Cerebellar cortex (tissue), 1 donor: ENCODE measurements around the gene SLC19A1.
"Not testable (repeated sequence)": the region's sequence is repeated elsewhere in the genome, so short reads cannot be mapped to it uniquely, and the experiment has no call there.

Experiments used
- DNase-seq: peaks from one replicate; pipeline ENCODE4 v3.0.0-alpha.2; 2015; ENCODE audit warnings: low spot score

Gene SLC19A1

GRCh38 chr21:45504516-45505415, 37.5 kb downstream of the SLC19A1 start:
- no peak for DNase-seq

DNA sequence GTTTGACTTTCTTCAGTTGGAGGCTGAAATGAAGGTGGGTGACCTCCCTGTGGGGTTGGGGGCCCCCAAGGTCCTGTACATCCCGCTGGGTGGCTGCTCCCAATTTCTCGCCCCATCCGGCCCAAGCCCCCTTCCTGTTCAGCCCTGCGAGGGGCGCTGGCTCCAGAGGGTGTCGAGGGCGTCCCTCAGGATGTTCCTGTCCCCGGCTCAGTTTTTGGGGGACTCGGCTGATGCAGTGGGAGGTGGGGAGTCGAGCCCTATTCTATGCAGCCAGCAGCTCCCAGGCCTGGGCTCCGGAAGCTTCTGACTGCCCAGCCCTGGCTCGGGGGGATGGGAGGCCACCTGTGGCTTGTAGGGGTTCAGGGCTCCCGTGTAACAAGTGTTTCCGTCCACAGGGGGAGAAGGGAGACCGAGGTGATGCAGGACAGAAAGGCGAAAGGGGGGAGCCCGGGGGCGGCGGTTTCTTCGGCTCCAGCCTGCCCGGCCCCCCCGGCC, 38.2 kb downstream of the SLC19A1 start:
- DNase-seq, result no peak

- DNase-seq, result not testable (repeated sequence)
Measured at GRCh38 chr21:45503226-45503625, 39.0 kb downstream of the SLC19A1 start.

- no peak for DNase-seq
Measured at GRCh38 chr21:45502600-45502999, 39.6 kb downstream of the SLC19A1 start.

GRCh38 chr21:45502006-45502345, 40.3 kb downstream of the SLC19A1 start:
- no peak for DNase-seq

GRCh38 chr21:45501081-45502005, 40.9 kb downstream of the SLC19A1 start:
- DNase-seq, result not testable (repeated sequence)

- DNase-seq, result no peak
Measured at GRCh38 chr21:45499970-45500577, 42.2 kb downstream of the SLC19A1 start.

DNA sequence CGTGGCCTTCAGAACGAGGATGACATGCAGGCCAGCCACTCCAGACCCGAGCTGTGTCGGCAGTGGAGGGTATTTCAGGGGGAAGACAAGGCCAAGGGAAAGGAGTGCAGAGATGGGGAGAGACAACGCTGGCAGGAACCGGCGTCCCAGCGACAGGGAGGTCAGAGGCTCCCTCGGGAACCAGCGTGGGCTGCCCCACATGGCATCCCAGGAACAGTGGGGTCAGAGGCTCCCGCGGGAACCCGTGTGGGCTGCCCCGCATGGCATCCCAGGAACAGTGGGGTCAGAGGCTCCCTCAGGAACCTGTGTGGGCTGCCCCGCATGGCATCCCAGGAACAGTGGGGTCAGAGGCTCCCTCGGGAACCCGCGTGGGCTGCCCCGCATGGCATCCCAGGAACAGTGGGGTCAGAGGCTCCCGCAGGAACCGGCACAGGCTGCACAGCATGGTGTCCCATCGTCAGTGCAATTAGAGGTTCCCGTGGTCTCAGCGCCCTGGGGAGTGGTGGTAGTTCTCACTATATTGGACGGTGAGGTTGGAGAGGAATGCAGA, 43.0 kb downstream of the SLC19A1 start:
- no peak for DNase-seq

DNA sequence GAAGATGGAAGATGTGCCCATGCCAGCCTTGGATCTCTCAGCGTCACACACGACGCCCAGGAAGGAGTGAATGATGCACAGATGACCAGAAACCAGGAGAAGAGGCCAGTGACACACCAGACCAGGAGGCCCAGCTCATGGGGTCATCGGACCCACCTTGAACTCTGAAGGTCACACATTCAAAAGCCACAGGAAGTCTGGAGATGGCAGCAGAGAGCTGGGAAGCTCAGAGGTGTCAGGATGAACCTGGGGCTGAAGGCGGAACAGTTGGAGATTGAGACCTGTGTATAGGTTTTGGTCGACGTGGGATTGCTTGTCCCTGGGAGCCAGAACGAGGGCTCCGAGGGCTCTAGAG, 43.6 kb downstream of the SLC19A1 start:
- DNase-seq, result no peak

- no peak for DNase-seq
Measured at GRCh38 chr21:45497846-45498645, 44.2 kb downstream of the SLC19A1 start.

GRCh38 chr21:45496968-45497845, 45.0 kb downstream of the SLC19A1 start:
- DNase-seq, result no peak

DNA sequence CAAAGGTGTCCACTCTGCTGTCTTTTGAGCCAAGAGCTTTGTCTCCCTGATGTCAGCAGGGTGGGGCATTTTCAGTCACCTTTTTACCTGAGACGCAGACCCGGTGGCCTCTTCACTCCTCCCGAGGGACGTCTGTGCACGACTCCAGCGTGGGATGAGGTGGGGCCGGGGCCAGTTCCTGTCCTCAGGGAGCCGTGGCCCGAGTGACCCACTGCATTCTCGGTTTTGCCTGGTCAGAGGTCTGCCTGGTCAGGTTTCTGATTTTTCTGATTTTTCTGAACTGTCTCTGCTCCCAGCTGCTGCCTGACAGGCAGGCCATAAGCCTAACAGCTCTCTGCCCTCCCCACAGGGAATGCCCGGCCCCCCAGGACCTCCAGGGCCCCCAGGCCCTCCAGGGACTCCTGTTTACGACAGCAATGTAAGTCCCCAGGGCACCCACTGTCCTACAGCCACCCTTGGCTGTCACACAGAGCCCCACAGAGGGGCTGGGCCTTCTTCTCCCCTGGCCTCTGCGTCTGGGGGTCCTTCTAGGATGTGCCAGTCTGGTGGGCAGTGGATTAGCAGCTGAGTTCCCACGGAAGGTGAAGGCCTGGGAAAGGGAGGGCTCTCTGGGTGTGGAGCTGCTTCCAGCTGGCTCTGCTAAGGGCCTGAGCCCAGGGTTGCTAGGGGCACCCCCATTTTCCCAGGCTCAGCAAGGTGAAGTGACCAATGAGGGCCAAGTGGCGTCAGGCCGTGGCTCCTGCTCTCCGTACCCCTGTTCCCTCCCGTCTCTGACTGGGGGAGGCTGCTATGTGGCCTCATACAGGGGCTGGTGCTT, 45.9 kb downstream of the SLC19A1 start:
- DNase-seq, result no peak

- DNase-seq, result no peak
Measured at GRCh38 chr21:45494851-45495680, 47.2 kb downstream of the SLC19A1 start.

DNA sequence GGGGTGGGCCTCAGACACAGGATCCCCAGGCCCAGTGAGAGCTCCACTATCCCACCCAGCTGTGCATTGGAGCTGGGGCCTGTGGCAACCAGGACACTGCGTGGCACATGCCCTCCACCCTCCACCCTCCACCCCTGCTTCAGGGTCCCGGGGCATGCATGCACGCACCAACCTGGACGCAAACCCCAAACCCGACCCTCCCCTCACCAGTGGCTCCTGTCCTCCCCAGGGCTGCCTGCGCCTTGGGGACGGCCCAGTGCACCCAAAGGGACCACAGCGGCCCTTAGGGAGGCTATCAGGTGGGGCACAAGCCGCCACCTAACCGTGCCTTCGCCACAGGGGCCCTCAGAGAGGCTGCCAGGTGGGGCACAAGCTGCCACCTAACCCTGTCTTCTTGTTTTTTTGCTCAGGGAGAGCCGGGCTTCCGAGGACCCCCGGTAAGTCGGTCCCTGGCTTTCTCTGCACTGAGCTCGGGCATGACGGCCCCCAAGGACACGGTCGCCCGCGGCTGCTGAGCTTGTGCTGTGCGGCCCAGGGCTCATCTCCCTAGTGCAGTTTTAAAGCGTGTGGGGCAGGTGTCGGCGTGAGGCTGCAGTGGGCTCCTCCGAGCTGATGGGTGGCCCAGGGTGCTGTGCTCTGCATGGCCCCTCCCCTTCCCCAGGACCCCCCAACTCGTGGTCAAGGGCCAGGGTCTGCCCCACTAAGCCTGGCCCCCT, 47.9 kb downstream of the SLC19A1 start:
- DNase-seq, result no peak

DNA sequence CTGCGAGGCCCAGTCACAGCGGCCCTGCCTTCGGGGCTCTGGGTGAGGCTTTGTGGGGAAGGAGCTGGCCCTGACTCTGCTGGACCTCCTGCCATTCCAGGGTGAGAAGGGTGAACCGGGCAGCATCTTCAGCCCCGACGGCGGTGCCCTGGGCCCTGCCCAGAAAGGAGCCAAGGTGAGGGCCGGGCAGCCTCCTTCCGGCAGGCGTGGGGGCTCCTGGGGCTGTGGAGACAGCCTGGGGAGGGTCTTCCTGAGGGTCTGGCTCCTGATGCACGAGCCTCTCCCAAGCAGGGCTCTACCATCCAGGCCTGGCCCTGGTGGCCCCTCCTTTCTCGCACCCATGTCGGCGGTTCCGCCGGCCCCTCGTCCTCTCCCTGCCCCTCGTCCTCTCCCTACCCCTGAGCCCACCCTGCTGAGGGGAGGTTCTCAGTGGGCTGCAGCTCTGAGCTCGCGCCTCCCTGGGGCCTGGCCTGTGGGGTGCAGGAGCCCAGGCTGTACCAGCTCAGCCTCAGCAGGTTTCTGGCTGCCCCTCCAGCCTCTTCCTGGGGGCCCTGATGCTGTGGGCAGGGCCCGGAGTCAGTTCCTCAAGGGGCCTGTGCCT, 48.7 kb downstream of the SLC19A1 start:
- no peak for DNase-seq

GRCh38 chr21:45492765-45493164, 49.5 kb downstream of the SLC19A1 start:
- DNase-seq, result no peak

DNA sequence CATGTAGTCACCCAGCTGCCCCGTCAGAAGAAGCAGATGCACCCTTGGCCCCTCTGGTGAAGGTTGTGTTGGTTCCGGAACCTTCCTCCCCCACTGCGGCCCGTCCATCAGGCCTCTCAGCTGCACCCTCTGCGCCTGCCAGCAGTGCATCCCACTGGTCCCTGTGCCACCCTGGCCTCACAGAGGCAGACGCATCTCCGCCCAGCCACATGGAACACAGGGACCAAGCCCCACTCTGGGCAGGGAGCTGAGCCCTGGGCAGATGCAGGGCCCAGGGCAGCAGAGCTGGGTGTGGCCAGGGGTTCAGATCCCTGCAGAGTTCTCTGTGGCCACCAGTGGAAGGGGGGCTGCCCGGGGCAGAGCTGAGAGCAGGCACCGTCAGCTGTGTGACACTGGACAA, 50.6 kb downstream of the SLC19A1 start:
- no peak for DNase-seq
